ENCODE results near the gene C17orf113. TPM values are rescaled to one million over a fixed set of nuclear protein-coding genes. Genes with fewer than 3 reads are reported as not detected.
"Not testable (repeated sequence)": the region's sequence is repeated elsewhere in the genome, so short reads cannot be mapped to it uniquely, and the experiment has no call there.

Gene C17orf113
- total RNA-seq, 2 experiments from 2014 or later = 0.04 to 0.08 TPM

DNA sequence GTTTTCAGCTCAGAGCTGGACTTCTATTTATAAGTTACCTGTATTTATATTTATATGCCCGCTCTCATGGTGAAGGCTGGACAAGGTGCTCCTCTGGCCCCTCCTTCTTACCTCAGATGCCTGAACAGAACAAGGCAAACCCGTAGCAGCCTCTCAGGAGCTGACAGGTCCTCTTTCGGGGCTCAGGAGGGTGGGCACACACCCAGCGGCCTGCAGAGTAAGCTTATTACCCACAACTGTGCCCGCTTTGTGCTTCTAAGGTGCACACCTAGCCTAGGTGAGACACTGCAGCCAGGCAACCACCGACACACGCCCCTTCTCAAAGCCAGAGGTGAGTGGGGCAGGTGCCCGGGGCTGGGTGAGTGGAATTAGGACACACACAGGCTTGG is 25.2 kb downstream of the C17orf113 start:
- POLR2A ChIA-PET = no interaction called here

DNA sequence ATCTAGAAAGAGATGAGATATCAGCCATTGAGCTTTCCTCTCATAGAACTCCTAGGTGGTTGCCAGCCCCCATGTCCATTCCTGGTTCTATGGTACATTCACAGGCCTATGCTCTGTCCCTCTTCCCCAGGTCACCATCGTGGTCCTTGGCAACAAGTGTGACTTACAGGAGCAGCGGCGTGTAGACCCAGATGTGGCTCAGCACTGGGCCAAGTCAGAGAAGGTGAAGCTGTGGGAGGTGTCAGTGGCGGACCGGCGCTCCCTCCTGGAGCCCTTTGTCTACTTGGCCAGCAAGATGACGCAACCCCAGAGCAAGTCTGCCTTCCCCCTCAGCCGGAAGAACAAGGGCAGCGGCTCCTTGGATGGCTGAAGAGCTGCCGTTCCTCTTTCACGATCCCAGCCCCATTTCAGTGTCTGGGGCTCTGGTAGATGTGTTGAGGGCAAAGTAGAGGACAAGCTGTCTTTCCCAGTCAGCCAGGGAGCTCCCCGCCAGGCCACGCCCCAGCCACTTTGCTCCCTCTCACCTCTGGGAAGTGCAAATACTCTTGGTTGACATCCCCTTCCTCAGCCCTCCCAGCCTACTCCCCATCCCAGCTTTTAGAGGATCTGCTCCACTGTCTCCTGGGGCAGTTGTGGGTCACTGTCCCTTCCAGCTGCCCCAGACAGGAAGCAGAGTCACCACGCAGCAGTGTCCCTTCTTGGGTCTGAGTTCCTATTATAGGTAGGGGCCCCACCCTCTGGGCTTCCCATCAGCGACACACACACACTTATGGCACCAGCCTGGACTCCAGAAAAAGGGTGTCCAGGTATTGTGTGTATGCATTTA is 26.7 kb downstream of the C17orf113 start:
- POLR2A ChIA-PET = no interaction called here

More for the DNA sequence above, 25.2 kb downstream of the C17orf113 start:
- CTCF ChIA-PET = interaction anchor here (0.7 to 2.9 kb wide), 15 partner anchors 9 to 96 kb away, joined by 3 to 15 read pairs (median 4); partner anchors contain the start of genes DHX58 and KAT2A

DNA sequence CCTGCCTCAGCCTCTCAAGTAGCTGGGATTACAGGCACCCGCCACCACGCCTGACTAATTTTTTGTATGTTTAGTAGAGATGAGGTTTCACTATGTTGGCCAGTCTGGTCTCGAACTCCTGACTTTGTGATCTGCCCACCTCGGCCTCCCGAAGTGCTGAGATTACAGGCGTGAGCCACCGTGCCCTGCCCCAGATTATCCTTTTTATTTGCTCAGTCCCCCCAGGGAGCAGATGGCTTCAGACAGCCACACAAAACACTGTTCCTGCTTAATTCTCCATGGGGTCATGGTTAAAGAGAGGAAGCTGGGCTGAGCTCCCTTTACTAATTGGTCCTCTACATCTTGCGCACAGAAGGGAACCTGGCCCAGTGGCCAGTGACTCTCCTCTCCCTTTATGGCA is 29.6 kb downstream of the C17orf113 start:
- ChIA-PET POLR2A (interaction anchor here (1.0 to 1.2 kb wide), 2 partner anchors 55 to 93 kb away, joined by 4 to 5 read pairs; no protein-coding TSS in a partner anchor), CTCF (interaction anchor here (1.2 to 5.5 kb wide), 10 partner anchors 10 to 163 kb away, joined by 3 to 29 read pairs (median 5); partner anchors contain the start of genes DHX58 and KAT2A)

More for the DNA sequence above, 26.7 kb downstream of the C17orf113 start:
- CTCF ChIA-PET = interaction anchor here (0.7 to 2.9 kb wide), 10 partner anchors 11 to 1339 kb away, joined by 3 to 10 read pairs (median 4); partner anchors contain the start of gene DHX58

DNA sequence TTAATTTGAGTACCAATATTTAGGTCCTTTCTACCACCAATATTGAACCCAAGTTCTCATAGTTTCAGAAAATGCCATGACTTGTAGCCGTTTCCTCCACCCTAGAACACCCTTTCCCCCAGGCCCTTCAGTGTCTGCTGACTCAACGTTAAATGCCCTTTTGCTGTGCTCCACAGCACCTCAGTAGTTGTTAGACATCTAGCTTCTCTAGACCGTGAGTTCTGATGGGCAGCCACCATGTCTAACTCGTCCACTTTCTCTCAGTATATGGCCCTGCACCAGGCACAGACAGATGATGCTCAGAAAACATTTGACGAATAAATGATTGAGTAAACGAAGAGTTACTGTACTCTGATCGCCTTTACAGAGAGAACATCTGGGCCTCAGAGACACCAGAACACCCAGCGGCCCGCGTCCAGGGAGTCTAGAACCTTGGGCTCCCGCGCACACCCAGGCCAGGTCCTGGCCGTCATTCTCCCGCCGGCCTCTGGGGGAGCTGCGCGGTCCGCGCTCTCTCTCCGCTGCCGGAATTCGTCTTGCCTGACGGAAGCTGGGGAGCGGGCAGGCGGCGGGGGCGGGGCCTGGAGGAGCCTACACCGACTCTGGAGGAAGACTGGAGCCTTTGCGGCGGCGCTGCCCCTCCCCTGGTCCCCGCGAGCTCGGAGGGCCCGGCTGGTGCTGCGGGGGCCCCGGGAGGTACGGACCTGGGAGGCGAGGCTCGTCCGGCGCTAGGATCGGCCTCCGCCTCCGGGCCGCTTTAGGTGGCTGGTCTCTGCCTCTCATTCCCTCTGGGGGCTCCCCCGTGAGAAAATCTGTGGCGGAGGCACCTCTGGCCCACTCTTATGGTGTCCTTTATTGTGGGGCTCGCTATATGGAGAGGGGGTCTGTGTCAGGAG is 30.6 kb downstream of the C17orf113 start, which contains the start of gene NKIRAS2:
Gene NKIRAS2, plus strand, starts transcription at position 582 of the 896 bp plus-strand sequence. CDS start 1,488 bp downstream, outside the sequence.
- ChIA-PET POLR2A (interaction anchor here (1.0 kb wide), 2 partner anchors 94 to 101 kb away, joined by 3 to 5 read pairs; no protein-coding TSS in a partner anchor), CTCF (interaction anchor here (0.6 to 5.5 kb wide), 15 partner anchors 11 to 164 kb away, joined by 3 to 29 read pairs (median 4); partner anchors contain the start of genes DHX58, KAT2A and ZNF385C)

DNA sequence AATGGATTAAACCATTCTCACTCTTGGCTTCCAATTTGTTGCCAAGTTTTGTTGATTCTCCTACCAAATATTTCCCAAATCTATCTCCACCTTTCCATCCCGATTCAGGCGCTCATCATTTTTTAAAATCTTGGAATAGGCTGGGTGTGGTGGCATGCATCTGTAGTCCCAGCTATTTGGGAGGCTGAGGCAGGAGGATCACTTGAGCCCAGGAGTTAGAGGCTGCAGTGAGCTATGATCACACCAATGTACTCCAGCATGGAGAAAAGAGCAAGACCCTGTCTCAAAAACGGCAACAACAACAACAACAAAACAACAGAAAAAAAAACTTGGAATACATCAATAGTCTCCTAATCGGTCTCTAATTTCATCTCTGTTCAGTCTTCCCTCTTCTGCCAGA is 31.4 kb downstream of the C17orf113 start:
- ChIA-PET CTCF (interaction anchor here (0.9 to 5.5 kb wide), 9 partner anchors 8 to 165 kb away, joined by 3 to 29 read pairs (median 4); partner anchors contain the start of gene DHX58), POLR2A (no interaction called here)

DNA sequence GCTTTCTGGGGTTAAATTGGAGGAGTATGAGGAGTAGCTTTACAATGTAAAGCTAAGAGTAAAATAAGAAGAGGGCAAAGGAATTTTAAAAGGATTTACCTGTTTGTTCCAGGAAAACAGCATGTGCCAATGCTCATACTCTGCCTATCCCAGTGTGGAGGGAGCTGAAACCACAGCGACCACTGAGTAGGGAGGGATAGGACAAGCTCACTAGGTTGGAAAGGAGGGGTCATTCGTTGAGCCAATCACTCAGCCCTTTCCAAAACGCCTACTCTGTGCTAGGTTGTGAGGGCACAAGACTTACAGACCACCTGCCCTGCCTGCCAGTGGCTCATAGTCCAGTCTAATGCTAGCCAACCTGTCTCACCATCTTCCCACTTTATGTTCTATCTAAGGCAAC is 32.1 kb downstream of the C17orf113 start:
- CTCF ChIA-PET = interaction anchor here (0.9 to 5.5 kb wide), 8 partner anchors 9 to 164 kb away, joined by 3 to 29 read pairs (median 5); partner anchors contain the start of gene DHX58
- POLR2A ChIA-PET = interaction anchor here (1.0 to 2.1 kb wide), 3 partner anchors 51 to 102 kb away, joined by 4 to 12 read pairs (median 6); partner anchors contain the start of genes CNP and DHX58

DNA sequence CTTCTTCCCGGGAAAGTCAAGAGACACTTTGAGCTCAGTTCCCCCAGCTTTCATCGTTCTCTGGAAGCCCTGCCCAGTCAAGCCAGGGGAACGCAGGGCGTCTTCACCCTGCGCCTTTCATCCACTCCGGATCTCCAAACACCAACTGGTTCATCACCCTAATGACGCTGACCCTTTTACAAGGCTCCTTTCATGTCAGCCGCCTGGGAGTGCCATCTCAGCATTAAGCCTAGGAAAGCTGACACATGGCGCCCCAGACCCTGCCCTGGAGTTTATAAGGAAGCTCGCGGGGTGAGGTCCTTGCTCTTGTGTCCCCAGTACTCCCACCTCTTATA is 32.6 kb downstream of the C17orf113 start:
- CTCF ChIA-PET = interaction anchor here (0.9 to 5.5 kb wide), 8 partner anchors 9 to 164 kb away, joined by 3 to 29 read pairs (median 6); partner anchors contain the start of gene DHX58
- POLR2A ChIA-PET = interaction anchor here (0.6 to 2.1 kb wide), 7 partner anchors 32 to 1877 kb away, joined by 3 to 12 read pairs (median 4); partner anchors contain the start of genes CASC3, CNP and DHX58

DNA sequence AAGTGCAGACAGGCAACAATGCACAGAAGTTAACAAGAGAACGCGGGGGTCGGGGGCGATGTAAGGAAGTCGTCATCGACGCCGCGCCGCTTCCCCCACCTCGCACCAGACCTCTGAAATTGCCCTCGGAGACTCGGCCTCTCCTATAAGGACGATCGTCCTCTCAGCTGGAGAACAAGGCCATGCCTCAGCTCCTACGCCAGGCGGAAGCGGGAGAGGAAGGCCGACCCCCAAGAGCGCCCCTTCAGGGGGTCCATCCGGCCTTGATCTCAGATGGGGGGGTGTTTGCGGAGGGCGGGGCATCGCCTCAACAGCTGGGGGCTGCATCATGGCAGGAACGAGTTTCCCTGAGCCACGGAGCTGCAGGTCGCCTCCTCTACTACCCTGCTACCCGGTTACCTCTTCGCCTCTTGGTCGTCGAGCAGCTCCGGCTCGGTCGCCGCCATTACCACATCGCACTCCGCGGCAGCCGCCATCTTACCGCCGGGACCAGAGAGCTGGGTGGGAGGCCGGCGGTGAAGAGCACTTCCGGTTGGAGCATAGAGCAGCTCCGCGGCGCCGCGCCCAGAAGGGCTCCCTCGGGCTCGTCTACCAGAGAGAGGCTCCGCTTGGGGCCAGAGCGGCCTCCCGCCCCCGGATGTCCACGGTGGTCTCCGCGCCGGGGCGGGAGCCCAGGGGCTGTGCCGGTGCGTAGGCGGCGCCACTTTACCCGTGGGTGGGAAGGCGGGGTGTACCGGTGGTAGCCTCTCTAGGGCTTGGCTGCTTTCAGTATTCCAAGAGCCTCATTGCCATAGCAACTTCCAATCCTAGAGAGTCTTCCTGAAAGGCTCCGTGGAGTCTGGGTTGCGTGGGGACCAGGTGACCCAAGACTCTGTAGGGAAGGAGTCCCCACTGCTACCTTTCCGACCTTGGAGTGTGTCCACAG is 33.2 kb downstream of the C17orf113 start, which contains the start of gene DNAJC7:
Gene DNAJC7, minus strand, starts transcription at position 499 of the 925 bp plus-strand sequence. Its CDS starts 23 bp downstream, at position 476.
- POLR2A ChIA-PET = interaction anchor here (0.6 to 2.1 kb wide), 10 partner anchors 9 to 1877 kb away, joined by 3 to 12 read pairs (median 4); partner anchors contain the start of genes CASC3, CNP and DHX58
- CTCF ChIA-PET = interaction anchor here (0.6 to 5.5 kb wide), 7 partner anchors 53 to 349 kb away, joined by 3 to 29 read pairs (median 6); partner anchors contain the start of gene DHX58

DNA sequence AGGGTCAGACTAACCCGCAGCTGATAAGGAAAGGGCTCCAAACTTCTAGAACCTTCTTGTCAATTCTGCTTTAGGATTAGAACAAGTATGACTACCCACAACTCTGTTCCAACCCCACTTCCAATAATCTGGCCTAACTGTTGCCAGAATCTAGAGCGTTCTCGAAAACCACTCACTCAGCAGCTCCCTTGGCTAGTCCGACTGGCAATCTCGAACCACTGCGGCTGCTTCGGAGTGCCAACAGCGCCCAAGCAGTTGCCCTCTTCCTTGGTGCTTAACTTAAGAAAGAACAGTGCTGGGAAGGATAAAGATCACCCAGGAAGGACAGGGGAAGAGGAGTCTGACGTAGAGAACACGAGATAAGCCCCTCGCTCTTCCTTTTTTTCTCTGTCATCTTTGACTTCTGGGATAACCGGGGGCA is 34.0 kb downstream of the C17orf113 start:
- ChIA-PET CTCF (interaction anchor here (0.6 to 2.3 kb wide), 11 partner anchors 9 to 232 kb away, joined by 3 to 12 read pairs (median 3); partner anchors contain the start of genes ACLY, CNP and DHX58), POLR2A (interaction anchor here (0.9 to 2.1 kb wide), 5 partner anchors 10 to 92 kb away, joined by 3 to 12 read pairs (median 7); partner anchors contain the start of gene CNP)

GRCh38 chr17:42013740-42014139 is 36.7 kb downstream of the C17orf113 start:
- POLR2A ChIA-PET, CTCF ChIA-PET: not testable (repeated sequence)

DNA sequence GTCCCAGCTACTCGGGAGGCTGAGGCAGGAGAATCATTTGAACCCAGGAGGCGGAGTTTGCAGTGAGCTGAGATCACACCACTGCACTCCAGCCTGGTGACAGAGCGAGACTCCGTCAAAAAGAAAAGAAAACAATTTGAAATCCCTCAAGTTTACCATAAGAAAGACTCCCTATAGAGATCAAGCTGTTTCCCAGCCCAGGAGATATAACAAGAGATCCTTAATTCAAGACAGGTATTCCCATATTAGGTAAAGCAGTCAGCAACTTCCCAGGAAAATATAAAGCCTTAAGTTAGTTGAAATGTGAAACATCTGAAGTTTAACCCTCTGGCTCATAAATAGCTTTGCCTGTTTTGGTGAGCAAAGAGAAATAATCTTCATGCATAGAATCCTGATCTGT is 38.0 kb downstream of the C17orf113 start:
- CTCF ChIA-PET = interaction anchor here (1.0 to 1.4 kb wide), 2 partner anchors 11 to 55 kb away, joined by 3 to 4 read pairs; no protein-coding TSS in a partner anchor
- POLR2A ChIA-PET = not testable (repeated sequence)

DNA sequence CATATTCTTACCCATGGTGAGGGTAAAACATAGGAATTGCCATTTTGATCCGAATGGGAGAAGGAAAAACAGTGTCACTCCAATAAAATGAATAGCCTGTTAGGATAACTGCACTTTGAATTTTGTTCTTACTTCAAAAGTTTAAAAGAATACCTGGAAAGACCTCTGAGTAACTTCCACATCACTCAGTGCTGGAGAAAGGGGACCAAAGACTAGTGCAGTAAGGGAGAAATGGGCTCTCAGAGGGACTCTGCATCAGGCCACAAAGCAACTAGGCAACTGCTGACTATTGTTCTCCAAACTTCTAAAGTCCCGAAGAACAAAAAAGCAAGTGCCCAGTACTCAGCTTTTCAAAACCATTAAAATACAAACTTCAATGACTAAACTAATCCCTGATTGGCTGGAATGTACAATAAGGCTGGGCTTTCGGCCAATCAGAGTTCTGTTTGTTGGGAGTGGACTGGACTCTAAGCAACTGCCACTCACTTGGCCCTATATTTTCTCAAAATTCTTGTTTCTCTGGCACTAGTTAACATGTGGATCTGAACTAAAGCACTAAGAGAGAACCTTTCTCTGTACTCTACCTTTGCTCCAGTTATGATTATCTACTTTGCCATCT is 39.4 kb downstream of the C17orf113 start:
- ChIA-PET CTCF (interaction anchor here (1.4 kb wide), 1 partner anchor 57 kb away, joined by 4 read pairs; no protein-coding TSS in a partner anchor), POLR2A (interaction anchor here (0.5 kb wide), 1 partner anchor 8 kb away, joined by 3 read pairs; no protein-coding TSS in a partner anchor)

DNA sequence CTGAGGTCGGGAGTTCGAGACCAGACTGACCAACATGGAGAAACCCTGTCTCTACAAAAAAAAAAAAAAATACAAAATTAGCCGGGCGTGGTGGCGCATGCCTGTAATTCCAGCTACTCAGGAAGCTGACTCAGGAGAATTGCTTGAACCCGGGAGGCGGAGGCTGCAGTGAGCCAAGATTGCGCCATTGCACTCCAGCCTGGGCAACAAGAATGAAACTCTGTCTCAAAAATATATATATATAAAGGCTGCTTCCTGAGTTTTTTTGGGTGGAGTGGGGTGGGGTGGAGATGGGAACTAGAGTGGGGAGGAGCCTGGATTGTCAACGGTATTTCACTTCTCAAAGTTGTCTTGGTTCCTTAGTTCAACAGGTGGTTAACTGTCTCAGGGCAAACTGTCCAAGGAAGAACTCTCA is 40.1 kb downstream of the C17orf113 start:
- POLR2A ChIA-PET, CTCF ChIA-PET: not testable (repeated sequence)

- ChIA-PET CTCF (no interaction called here), POLR2A (no interaction called here)
Observed at GRCh38 chr17:42009170-42009569, 41.2 kb downstream of the C17orf113 start.

- ChIA-PET CTCF (interaction anchor here (1.5 to 1.8 kb wide), 2 partner anchors 96 to 107 kb away, joined by 3 to 5 read pairs; partner anchors contain the start of gene DHX58), POLR2A (no interaction called here)
Observed at GRCh38 chr17:42005166-42005565, 45.2 kb downstream of the C17orf113 start.

DNA sequence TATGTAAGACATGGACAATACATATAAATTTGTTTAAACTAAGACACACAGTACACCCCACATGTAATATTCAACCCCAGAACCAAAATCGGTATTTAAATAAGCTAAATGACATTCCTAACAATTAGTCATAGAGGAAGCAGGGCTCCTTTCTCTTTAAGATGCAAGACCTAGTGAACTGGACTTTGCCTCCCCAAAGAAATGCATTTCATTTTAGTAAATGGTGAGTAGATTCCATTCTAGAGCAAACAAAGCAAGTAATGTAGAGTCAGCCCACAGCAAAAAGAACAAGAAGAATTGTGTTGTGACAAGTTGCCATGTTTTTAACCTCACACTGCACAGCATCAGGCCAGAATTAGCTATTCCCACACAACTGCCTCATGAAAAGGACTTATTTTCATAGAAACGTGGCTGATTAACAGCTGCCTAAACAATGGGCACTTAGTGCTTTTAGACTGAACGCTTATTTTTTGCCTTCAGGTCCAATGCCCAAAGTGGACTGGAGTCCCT is 47.6 kb downstream of the C17orf113 start:
- ChIA-PET CTCF (interaction anchor here (2.2 kb wide), 1 partner anchor 22 kb away, joined by 5 read pairs; no protein-coding TSS in a partner anchor), POLR2A (interaction anchor here (0.6 kb wide), 1 partner anchor 9 kb away, joined by 3 read pairs; no protein-coding TSS in a partner anchor)

Data from activated CD8-positive, alpha-beta memory T cell treated with anti-CD3 and anti-CD28 coated beads for 36 hours (primary cell).